ENCODE data around the gene LUM.
"Not testable (repeated sequence)": the region's sequence is repeated elsewhere in the genome, so short reads cannot be mapped to it uniquely, and the experiment has no call there.

The LUM gene

GRCh38 chr12:91098461-91098860 lies 12.8 kb downstream of the LUM start:
- no peak overlapping the region for H3K4me3 ChIP-seq (ENCODE audit: low read length)
- TF ChIP-seq, protein P1, sequence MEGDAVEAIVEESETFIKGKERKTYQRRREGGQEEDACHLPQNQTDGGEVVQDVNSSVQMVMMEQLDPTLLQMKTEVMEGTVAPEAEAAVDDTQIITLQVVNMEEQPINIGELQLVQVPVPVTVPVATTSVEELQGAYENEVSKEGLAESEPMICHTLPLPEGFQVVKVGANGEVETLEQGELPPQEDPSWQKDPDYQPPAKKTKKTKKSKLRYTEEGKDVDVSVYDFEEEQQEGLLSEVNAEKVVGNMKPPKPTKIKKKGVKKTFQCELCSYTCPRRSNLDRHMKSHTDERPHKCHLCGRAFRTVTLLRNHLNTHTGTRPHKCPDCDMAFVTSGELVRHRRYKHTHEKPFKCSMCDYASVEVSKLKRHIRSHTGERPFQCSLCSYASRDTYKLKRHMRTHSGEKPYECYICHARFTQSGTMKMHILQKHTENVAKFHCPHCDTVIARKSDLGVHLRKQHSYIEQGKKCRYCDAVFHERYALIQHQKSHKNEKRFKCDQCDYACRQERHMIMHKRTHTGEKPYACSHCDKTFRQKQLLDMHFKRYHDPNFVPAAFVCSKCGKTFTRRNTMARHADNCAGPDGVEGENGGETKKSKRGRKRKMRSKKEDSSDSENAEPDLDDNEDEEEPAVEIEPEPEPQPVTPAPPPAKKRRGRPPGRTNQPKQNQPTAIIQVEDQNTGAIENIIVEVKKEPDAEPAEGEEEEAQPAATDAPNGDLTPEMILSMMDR (conservative IDR thresholded peaks at IDR 0.05; ENCODE audit: low read depth, low read length) = no peak
- peak; percentile 12 for DNase-seq (ENCODE audit: low read depth)

- no peak for DNase-seq (ENCODE audit: low read depth)
- TF ChIP-seq, protein P1 (conservative IDR thresholded peaks at IDR 0.05; ENCODE audit: low read depth, low read length) = no peak
- H3K4me3 ChIP-seq (ENCODE audit: low read length) = no peak overlapping the region
Measured at GRCh38 chr12:91094957-91095356, 16.3 kb downstream of the LUM start.

GRCh38 chr12:91094032-91094662 lies 17.1 kb downstream of the LUM start:
- TF ChIP-seq, protein P1 (conservative IDR thresholded peaks at IDR 0.05; ENCODE audit: low read depth, low read length) = no peak
- DNase-seq (ENCODE audit: low read depth) = no peak
- no peak overlapping the region for H3K4me3 ChIP-seq (ENCODE audit: low read length)

GRCh38 chr12:91093341-91093740 lies 18.0 kb downstream of the LUM start:
- no peak overlapping the region for H3K4me3 ChIP-seq (ENCODE audit: low read length)
- TF ChIP-seq, protein P1 (conservative IDR thresholded peaks at IDR 0.05; ENCODE audit: low read depth, low read length) = no peak
- DNase-seq (ENCODE audit: low read depth) = no peak

- no peak overlapping the region for H3K4me3 ChIP-seq (ENCODE audit: low read length)
- TF ChIP-seq, protein P1 (conservative IDR thresholded peaks at IDR 0.05; ENCODE audit: low read depth, low read length) = no peak
- no peak for DNase-seq (ENCODE audit: low read depth)
Measured at GRCh38 chr12:91091916-91092715, 19.2 kb downstream of the LUM start.

- not testable (repeated sequence) for DNase-seq (ENCODE audit: low read depth); H3K4me3 ChIP-seq (ENCODE audit: low read length)
Measured at GRCh38 chr12:91089953-91090352, 21.3 kb downstream of the LUM start.

DNA sequence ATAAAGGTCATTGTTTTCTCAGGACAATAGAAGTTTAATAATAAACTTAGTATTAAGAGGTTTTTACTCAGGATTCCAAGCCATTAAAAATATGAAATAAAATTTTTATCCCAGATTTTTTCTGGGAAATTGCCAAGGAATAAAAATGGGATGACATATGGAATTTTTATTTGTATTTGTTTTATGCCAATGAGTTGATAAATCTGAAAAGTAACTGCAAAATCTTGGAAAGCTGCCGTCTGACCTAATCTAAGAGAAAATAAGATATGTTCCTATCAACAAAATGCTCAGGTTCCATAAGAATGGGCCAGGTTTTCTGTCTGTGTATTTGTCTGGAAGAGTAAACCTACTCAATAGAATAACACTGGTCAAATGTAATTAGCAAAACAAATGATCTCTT lies 31.3 kb downstream of the LUM start:
- TF ChIP-seq, protein P1 (conservative IDR thresholded peaks at IDR 0.05; ENCODE audit: low read depth, low read length) = no peak
- DNase-seq (ENCODE audit: low read depth) = no peak
- no peak overlapping the region for H3K4me3 ChIP-seq (ENCODE audit: low read length)

Measured in retinal pigment epithelial cell (primary cell).